HG03097 (cell line): ENCODE results near the gene MEA1.

ENCODE experiments used
- ATAC-seq: cut with Tn5 transposase; IDR thresholded peaks from one replicate; pipeline ENCODE4 v1.9.1; 2021; ENCODE audit not compliant: unreplicated experiment, low FRiP score

Gene MEA1

GRCh38 chr6:42978487-42978838 is 35.3 kb downstream of the MEA1 start:
- ATAC-seq, result peak; percentile 24

GRCh38 chr6:42974919-42975505 is 38.7 kb downstream of the MEA1 start:
- no peak for ATAC-seq

- ATAC-seq, result no peak
Measured at GRCh38 chr6:42973926-42974325, 39.8 kb downstream of the MEA1 start.

GRCh38 chr6:42971746-42972327 is 41.9 kb downstream of the MEA1 start:
- no peak for ATAC-seq

GRCh38 chr6:42970871-42971612 is 42.7 kb downstream of the MEA1 start:
- ATAC-seq, result no peak

GRCh38 chr6:42969934-42970333 is 43.8 kb downstream of the MEA1 start:
- ATAC-seq, result no peak

- no peak for ATAC-seq
Measured at GRCh38 chr6:42969431-42969830, 44.3 kb downstream of the MEA1 start.

GRCh38 chr6:42968783-42969182 is 45.0 kb downstream of the MEA1 start:
- ATAC-seq, result no peak

- no peak for ATAC-seq
Measured at GRCh38 chr6:42968126-42968701, 45.5 kb downstream of the MEA1 start.

GRCh38 chr6:42967228-42967627 is 46.5 kb downstream of the MEA1 start:
- ATAC-seq, result no peak

GRCh38 chr6:42966571-42966970 is 47.2 kb downstream of the MEA1 start:
- ATAC-seq, result no peak

- ATAC-seq, result no peak
Measured at GRCh38 chr6:42963855-42964605, 49.7 kb downstream of the MEA1 start.

- no peak for ATAC-seq
Measured at GRCh38 chr6:42963179-42963854, 50.4 kb downstream of the MEA1 start.

- ATAC-seq, result no peak
Measured at GRCh38 chr6:42962502-42963178, 51.1 kb downstream of the MEA1 start.

- no peak for ATAC-seq
Measured at GRCh38 chr6:42962096-42962495, 51.6 kb downstream of the MEA1 start.
